ENCODE measurements around the gene NFATC4.

GRCh38 chr14:24377126-24377525 lies 9.1 kb downstream of the NFATC4 start:
- no peak for TF ChIP-seq POLR2AphosphoS5 (IDR thresholded peaks at IDR 0.05)
- TF ChIP-seq CTCF (IDR thresholded peaks at IDR 0.05) = no peak
- no peak for TF ChIP-seq POLR2A (IDR thresholded peaks at IDR 0.05)

All from upper lobe of left lung (tissue), 4 donors.